ENCODE measurements around the gene NME5.

Gene NME5

GRCh38 chr5:138138949-138139780 lies at the start of gene NME5:
TSS of gene NME5 (minus strand) at chr5:138139428. CDS start at chr5:138138780, 648 bp downstream.
- TF ChIP-seq CTCF (IDR thresholded peaks at IDR 0.05; ENCODE audit: extremely low read depth, insufficient read depth, missing control alignments) = no peak
- peak; percentile 82 for DNase-seq (ENCODE audit: low spot score)
- in situ Hi-C loops (cut with MboI; ENCODE audit: low pct_unique_long_range_greater_than_20kb, low sequenced_read_pairs, unreplicated experiment) = no loop called here

GRCh38 chr5:138188626-138189025 lies 49.4 kb upstream of the NME5 start:
- DNase-seq (ENCODE audit: low spot score) = no peak
- in situ Hi-C loops (cut with MboI; ENCODE audit: low pct_unique_long_range_greater_than_20kb, low sequenced_read_pairs, unreplicated experiment) = loop anchor here (25.0 kb wide), 1 partner anchor 224 kb away; no protein-coding TSS in a partner anchor

GRCh38 chr5:138186002-138186447 lies 46.8 kb upstream of the NME5 start:
- in situ Hi-C loops (cut with MboI; ENCODE audit: low pct_unique_long_range_greater_than_20kb, low sequenced_read_pairs, unreplicated experiment) = loop anchor here (25.0 kb wide), 1 partner anchor 226 kb away; no protein-coding TSS in a partner anchor
- no peak for DNase-seq (ENCODE audit: low spot score)
- no peak for TF ChIP-seq CTCF (IDR thresholded peaks at IDR 0.05; ENCODE audit: extremely low read depth, insufficient read depth, missing control alignments)

More at GRCh38 chr5:138188626-138189025, 49.4 kb upstream of the NME5 start:
- TF ChIP-seq CTCF (IDR thresholded peaks at IDR 0.05; ENCODE audit: extremely low read depth, insufficient read depth, missing control alignments) = no peak

- in situ Hi-C loops (cut with MboI; ENCODE audit: low pct_unique_long_range_greater_than_20kb, low sequenced_read_pairs, unreplicated experiment) = loop anchor here (25.0 kb wide), 1 partner anchor 229 kb away; no protein-coding TSS in a partner anchor
- DNase-seq (ENCODE audit: low spot score) = no peak
Observed at GRCh38 chr5:138182808-138183207, 43.6 kb upstream of the NME5 start.

GRCh38 chr5:138180841-138181240 lies 41.6 kb upstream of the NME5 start:
- no peak for TF ChIP-seq CTCF (IDR thresholded peaks at IDR 0.05; ENCODE audit: extremely low read depth, insufficient read depth, missing control alignments)
- no peak for DNase-seq (ENCODE audit: low spot score)
- in situ Hi-C loops (cut with MboI; ENCODE audit: low pct_unique_long_range_greater_than_20kb, low sequenced_read_pairs, unreplicated experiment) = loop anchor here (25.0 kb wide), 1 partner anchor 231 kb away; no protein-coding TSS in a partner anchor

More at GRCh38 chr5:138182808-138183207, 43.6 kb upstream of the NME5 start:
- TF ChIP-seq CTCF (IDR thresholded peaks at IDR 0.05; ENCODE audit: extremely low read depth, insufficient read depth, missing control alignments) = no peak

- in situ Hi-C loops (cut with MboI; ENCODE audit: low pct_unique_long_range_greater_than_20kb, low sequenced_read_pairs, unreplicated experiment) = loop anchor here (25.0 kb wide), 1 partner anchor 232 kb away; no protein-coding TSS in a partner anchor
- DNase-seq (ENCODE audit: low spot score) = peak; percentile 51
- peak; percentile 65 for TF ChIP-seq CTCF (IDR thresholded peaks at IDR 0.05; ENCODE audit: extremely low read depth, insufficient read depth, missing control alignments)
Observed at GRCh38 chr5:138180183-138180782, 41.1 kb upstream of the NME5 start.
